Trophoblast cell (in vitro differentiated cells and primary cell): ENCODE results near the gene OR2V1.
"Not testable (repeated sequence)": the region's sequence is repeated elsewhere in the genome, so short reads cannot be mapped to it uniquely, and the experiment has no call there.

Experiments
- DNase-seq, 2 donors: peaks; one replicate each; pipeline ENCODE4 v3.0.0-alpha.2; 2016
- H2AFZ ChIP-seq: 2 replicates; pipeline ENCODE4 v1.6.1; 2013; ENCODE audit warnings: low read length, moderate library complexity, mild to moderate bottlenecking; ENCODE audit not compliant: insufficient read depth, poor library complexity
- H2AK5ac ChIP-seq: 2 replicates; pipeline ENCODE4 v1.6.1; 2013; ENCODE audit warnings: mild to moderate bottlenecking, low read length
- H2BK120ac ChIP-seq: 2 replicates; pipeline ENCODE4 v1.6.1; 2013; ENCODE audit warnings: low read length, mild to moderate bottlenecking, moderate library complexity; ENCODE audit not compliant: insufficient read depth, poor library complexity
- H2BK12ac ChIP-seq: 2 replicates; pipeline ENCODE4 v1.6.1; 2013; ENCODE audit warnings: mild to moderate bottlenecking, low read length, moderate library complexity
- H2BK5ac ChIP-seq: 2 replicates; pipeline ENCODE4 v1.6.1; 2013; ENCODE audit warnings: low read length, low read depth, moderate library complexity, mild to moderate bottlenecking; ENCODE audit not compliant: poor library complexity
- H3K14ac ChIP-seq: 2 replicates; pipeline ENCODE4 v1.6.1; 2013; ENCODE audit warnings: mild to moderate bottlenecking, low read length
- H3K18ac ChIP-seq: 2 replicates; pipeline ENCODE4 v1.6.1; 2013; ENCODE audit warnings: mild to moderate bottlenecking, low read length
- H3K23ac ChIP-seq: 2 replicates; pipeline ENCODE4 v1.6.1; 2013; ENCODE audit warnings: low read length
- H3K27ac ChIP-seq: 2 replicates; pipeline ENCODE4 v1.5.1; 2013; ENCODE audit warnings: low read depth, mild to moderate bottlenecking, inconsistent platforms, low read length, moderate library complexity
- H3K27me3 ChIP-seq: 2 replicates; pipeline ENCODE4 v1.6.1; 2013; ENCODE audit warnings: inconsistent platforms, mild to moderate bottlenecking, low read length, moderate library complexity; ENCODE audit not compliant: insufficient read depth
- H3K36me3 ChIP-seq, 2 experiments: 1 replicate in 1 of 2; 2 replicates in 1 of 2; pipeline ENCODE4 v1.6.1; 2013; ENCODE audit warnings: low read length in 2 of 2, mild to moderate bottlenecking in 2 of 2, moderate library complexity in 1 of 2; ENCODE audit not compliant: insufficient read depth in 2 of 2, control insufficient read depth in 1 of 2
- H3K4ac ChIP-seq: 2 replicates; pipeline ENCODE4 v1.6.1; 2013; ENCODE audit warnings: low read depth, mild to moderate bottlenecking, low read length, moderate library complexity
- H3K4me1 ChIP-seq, 2 experiments: 1 replicate in 1 of 2; 2 replicates in 1 of 2; pipeline ENCODE4 v1.6.1; 2013; ENCODE audit warnings: low read length in 2 of 2, mild to moderate bottlenecking in 2 of 2, moderate library complexity in 1 of 2; ENCODE audit not compliant: insufficient read depth in 2 of 2, control insufficient read depth in 1 of 2
- H3K4me2 ChIP-seq: 2 replicates; pipeline ENCODE4 v1.6.1; 2013; ENCODE audit warnings: inconsistent platforms, mild to moderate bottlenecking, low read length, moderate library complexity
- H3K4me3 ChIP-seq: 2 replicates; pipeline ENCODE4 v1.5.1; 2013; ENCODE audit warnings: mild to moderate bottlenecking, low read depth, low read length, inconsistent platforms
- H3K79me1 ChIP-seq: one replicate; pipeline ENCODE4 v1.6.1; 2013; ENCODE audit warnings: low read length
- H3K79me2 ChIP-seq: 2 replicates; pipeline ENCODE4 v1.6.1; 2013; ENCODE audit warnings: low read length, mild to moderate bottlenecking; ENCODE audit not compliant: control insufficient read depth, insufficient read depth, poor library complexity
- H3K9ac ChIP-seq: 2 replicates; pipeline ENCODE4 v1.6.1; 2013; ENCODE audit warnings: mild to moderate bottlenecking, low read length
- H3K9me3 ChIP-seq: 2 replicates; pipeline ENCODE4 v1.6.1; 2013; ENCODE audit warnings: low read depth, mild to moderate bottlenecking, control low read depth, inconsistent platforms, low read length; ENCODE audit not compliant: insufficient read depth
- H4K12ac ChIP-seq: 2 replicates; pipeline ENCODE4 v1.6.1; 2013; ENCODE audit warnings: low read depth, mild to moderate bottlenecking, low read length, moderate library complexity
- H4K8ac ChIP-seq: 2 replicates; pipeline ENCODE4 v1.6.1; 2013; ENCODE audit warnings: low read depth, mild to moderate bottlenecking, low read length, moderate library complexity
- H4K91ac ChIP-seq: one replicate; pipeline ENCODE4 v1.6.1; 2013; ENCODE audit warnings: low read depth, mild to moderate bottlenecking, low read length, moderate library complexity
- WGBS: extraction: QIAGEN DNeasy Blood & Tissue Kit; methylation state at CpG from one replicate; pipeline ENCODE4 v1.1.7; 2013; ENCODE audit warnings: missing lambda C conversion rate; ENCODE audit not compliant: insufficient read length, insufficient coverage; ENCODE audit errors: extremely low coverage; 5-methylcytosine and 5-hydroxymethylcytosine counted together

OR2V1 gene

GRCh38 chr5:181096721-181097382 is 34.1 kb downstream of the OR2V1 start:
- not testable (repeated sequence) for DNase-seq, H3K23ac ChIP-seq, H3K36me3 ChIP-seq, H3K14ac ChIP-seq, H3K4ac ChIP-seq, H3K4me2 ChIP-seq, H4K12ac ChIP-seq, H3K9ac ChIP-seq, H4K8ac ChIP-seq, H3K4me1 ChIP-seq, H2BK120ac ChIP-seq, H2BK5ac ChIP-seq, H4K91ac ChIP-seq, H3K18ac ChIP-seq, H3K27ac ChIP-seq, H3K79me1 ChIP-seq, H2AK5ac ChIP-seq, H3K79me2 ChIP-seq, H2BK12ac ChIP-seq, H3K4me3 ChIP-seq, H2AFZ ChIP-seq
- no CpG with 5 or more reads among the region's 26 CpGs for WGBS
- Histone ChIP-seq H3K27me3 (peaks cover 20% of the 10 kb centered on the region), H3K9me3 (peaks cover 12% of the 10 kb centered on the region)

- not testable (repeated sequence) for H3K4me1 ChIP-seq, H2BK12ac ChIP-seq, H3K79me2 ChIP-seq, H4K91ac ChIP-seq, H2AFZ ChIP-seq, H3K18ac ChIP-seq, H3K23ac ChIP-seq, DNase-seq, H3K14ac ChIP-seq, H3K79me1 ChIP-seq, H2BK120ac ChIP-seq, H4K8ac ChIP-seq, H3K36me3 ChIP-seq, H2AK5ac ChIP-seq, H2BK5ac ChIP-seq, H3K4me2 ChIP-seq, H3K4ac ChIP-seq, H3K4me3 ChIP-seq, H3K27ac ChIP-seq, H3K9ac ChIP-seq, H4K12ac ChIP-seq
- peaks cover 10% of the 10 kb centered on the region for H3K9me3 ChIP-seq
- WGBS, result no CpG with 5 or more reads among the region's 3 CpGs
- H3K27me3 ChIP-seq, result peaks cover 15% of the 10 kb centered on the region
These were observed 35.8 kb downstream of the OR2V1 start for GRCh38 chr5:181095162-181095561.

GRCh38 chr5:181092428-181092827 is 38.5 kb downstream of the OR2V1 start:
- Histone ChIP-seq H3K9me3 (peaks cover 1% of the 10 kb centered on the region), H3K4ac (no peak overlapping the region), H2BK5ac (peak overlapping the region; percentile 42), H4K8ac (no peak overlapping the region), H3K23ac (no peak overlapping the region), H2AK5ac (no peak overlapping the region), H3K27me3 (no peaks in the 10 kb centered on the region), H3K4me3 (no peak overlapping the region), H2BK12ac (no peak overlapping the region), H3K18ac (no peak overlapping the region), H3K79me1 (peaks cover 3% of the 10 kb centered on the region), H3K9ac (no peak overlapping the region), H4K91ac (no peak overlapping the region), H3K14ac (no peak overlapping the region), H3K27ac (peak overlapping the region; percentile 22), H3K79me2 (no peaks in the 10 kb centered on the region), H3K36me3 (no peaks in the 10 kb centered on the region), H3K4me2 (no peak overlapping the region), H3K4me1 (peaks cover 3 to 6% of the 10 kb centered on the region in 2 experiments), H2BK120ac (peak overlapping the region; percentile 2), H2AFZ (no peak overlapping the region), H4K12ac (no peak overlapping the region)
- DNase-seq, result no peak
- WGBS, result no CpG with 5 or more reads among the region's 7 CpGs

- no peaks in the 10 kb centered on the region for H3K36me3 ChIP-seq
- H3K79me1 ChIP-seq, result peaks cover 3% of the 10 kb centered on the region
- H3K4me3 ChIP-seq, result no peak overlapping the region
- no peak overlapping the region for H2BK5ac ChIP-seq
- peaks cover 3 to 6% of the 10 kb centered on the region in 2 experiments for H3K4me1 ChIP-seq
- no peaks in the 10 kb centered on the region for H3K27me3 ChIP-seq
- H3K4me2 ChIP-seq, result no peak overlapping the region
- H3K23ac ChIP-seq, result no peak overlapping the region
- H2AFZ ChIP-seq, result no peak overlapping the region
- peaks cover 4% of the 10 kb centered on the region for H3K9me3 ChIP-seq
- no peak overlapping the region for H3K4ac ChIP-seq
- no peak overlapping the region for H3K27ac ChIP-seq
- no peak overlapping the region for H4K8ac ChIP-seq
- no peaks in the 10 kb centered on the region for H3K79me2 ChIP-seq
- peak in 1 of 2 donors; percentile 21 for DNase-seq
- H3K14ac ChIP-seq, result no peak overlapping the region
- no peak overlapping the region for H2BK120ac ChIP-seq
- H3K18ac ChIP-seq, result no peak overlapping the region
- H4K91ac ChIP-seq, result no peak overlapping the region
- no CpG with 5 or more reads among the region's 10 CpGs for WGBS
- H3K9ac ChIP-seq, result no peak overlapping the region
- no peak overlapping the region for H2BK12ac ChIP-seq
- H2AK5ac ChIP-seq, result no peak overlapping the region
- no peak overlapping the region for H4K12ac ChIP-seq
These were observed 42.7 kb downstream of the OR2V1 start for GRCh38 chr5:181088289-181088688.
